ENCODE results near the gene MXRA7.
"Not testable (repeated sequence)": the region's sequence is repeated elsewhere in the genome, so short reads cannot be mapped to it uniquely, and the experiment has no call there.

- not testable (repeated sequence) for TF ChIP-seq GLI4, WT1, ZBTB1, ZBTB17, ZNF121 (tag by site-specific recombination; IDR thresholded peaks at IDR 0.05)
Observed at GRCh38 chr17:76722977-76723376, 12.2 kb upstream of the MXRA7 start.

Data from HEK293 (cell line).